Esophagus squamous epithelium (tissue), 4 donors: ENCODE data around the gene STK10.

ENCODE experiments used
- CTCF ChIP-seq, 6 experiments: fragments of 450-650 bp in 4 of 6; fragments of 200-600 bp in 2 of 6; sonication (generic) in 2 of 6; IDR thresholded peaks; one replicate each; pipeline ENCODE4 v1.5.1; 2016 to 2019; ENCODE audit warnings: antibody characterized with exemption in 6 of 6, mild to moderate bottlenecking in 4 of 6, moderate library complexity in 4 of 6
- POLR2A ChIP-seq, 4 donors: fragments of 450-650 bp; IDR thresholded peaks; one replicate each; pipeline ENCODE4 v1.6.1; 2017; ENCODE audit warnings: antibody characterized with exemption in 4 of 4, mild to moderate bottlenecking in 4 of 4, moderate library complexity in 3 of 4

DNA sequence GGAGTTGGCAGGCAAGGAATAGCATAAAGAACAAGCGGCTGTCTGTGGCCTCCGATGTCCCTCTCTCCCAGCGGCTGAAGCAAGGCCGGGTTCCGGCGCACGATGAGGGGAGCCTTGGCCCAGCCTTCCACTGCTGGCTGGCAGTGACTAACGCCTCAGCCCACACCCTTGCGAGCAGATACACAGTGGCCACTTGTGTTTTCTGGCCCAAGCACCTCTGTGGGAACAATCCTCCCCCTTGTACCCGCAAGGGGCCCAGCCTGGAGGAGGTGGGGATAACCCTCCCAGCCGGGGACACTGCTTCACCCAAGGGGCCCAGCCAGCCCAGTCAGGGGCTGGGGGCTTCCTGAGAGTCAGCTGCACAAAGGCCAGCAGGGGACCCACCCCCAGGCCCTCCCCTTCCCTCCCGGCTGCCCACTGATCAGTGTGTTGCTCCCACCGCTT lies 23.2 kb downstream of the STK10 start:
- TF ChIP-seq CTCF (IDR thresholded peaks at IDR 0.05) (no peak), POLR2A (IDR thresholded peaks at IDR 0.05) (no peak)
